ENCODE results near the gene CCZ1. TPM values are rescaled to one million over a fixed set of nuclear protein-coding genes. Genes with fewer than 3 reads are reported as not detected.
"Not testable (repeated sequence)": the region's sequence is repeated elsewhere in the genome, so short reads cannot be mapped to it uniquely, and the experiment has no call there.

Gene CCZ1
- total RNA-seq, result 100 to 1,000 TPM; 121 to 138 TPM
- 108 TPM for polyA plus RNA-seq (2013, experiment 1 of 2)
- polyA plus RNA-seq (2013, experiment 2 of 2), result 90.1 TPM
- long read RNA-seq, experiment 1, transcript CCZ1-201 (15 exons, 1,802 nt), result major isoform, 28 of 87 reads
- long read RNA-seq, experiment 1, partial matches to known transcripts, result 19 of 87 reads
- long read RNA-seq, experiment 1, other reads (novel, unspliced or antisense), result 38 of 87 reads
- long read RNA-seq, experiment 2, transcript CCZ1-201 (15 exons, 1,802 nt), result major isoform, 337 of 393 reads
- long read RNA-seq, experiment 2, partial matches to known transcripts, result 6 of 393 reads
- long read RNA-seq, experiment 2, other reads (novel, unspliced or antisense), result 48 of 393 reads
- long read RNA-seq, experiment 3, transcript CCZ1-201 (15 exons, 1,802 nt), result major isoform, 58 of 65 reads
- long read RNA-seq, experiment 3, partial matches to known transcripts, result 1 of 65 reads
- long read RNA-seq, experiment 3, other reads (novel, unspliced or antisense), result 6 of 65 reads
- long read RNA-seq, experiment 4, transcript CCZ1-201 (15 exons, 1,802 nt), result major isoform, 171 of 213 reads
- long read RNA-seq, experiment 4, partial matches to known transcripts, result 7 of 213 reads
- long read RNA-seq, experiment 4, other reads (novel, unspliced or antisense), result 31 of 213 reads

DNA sequence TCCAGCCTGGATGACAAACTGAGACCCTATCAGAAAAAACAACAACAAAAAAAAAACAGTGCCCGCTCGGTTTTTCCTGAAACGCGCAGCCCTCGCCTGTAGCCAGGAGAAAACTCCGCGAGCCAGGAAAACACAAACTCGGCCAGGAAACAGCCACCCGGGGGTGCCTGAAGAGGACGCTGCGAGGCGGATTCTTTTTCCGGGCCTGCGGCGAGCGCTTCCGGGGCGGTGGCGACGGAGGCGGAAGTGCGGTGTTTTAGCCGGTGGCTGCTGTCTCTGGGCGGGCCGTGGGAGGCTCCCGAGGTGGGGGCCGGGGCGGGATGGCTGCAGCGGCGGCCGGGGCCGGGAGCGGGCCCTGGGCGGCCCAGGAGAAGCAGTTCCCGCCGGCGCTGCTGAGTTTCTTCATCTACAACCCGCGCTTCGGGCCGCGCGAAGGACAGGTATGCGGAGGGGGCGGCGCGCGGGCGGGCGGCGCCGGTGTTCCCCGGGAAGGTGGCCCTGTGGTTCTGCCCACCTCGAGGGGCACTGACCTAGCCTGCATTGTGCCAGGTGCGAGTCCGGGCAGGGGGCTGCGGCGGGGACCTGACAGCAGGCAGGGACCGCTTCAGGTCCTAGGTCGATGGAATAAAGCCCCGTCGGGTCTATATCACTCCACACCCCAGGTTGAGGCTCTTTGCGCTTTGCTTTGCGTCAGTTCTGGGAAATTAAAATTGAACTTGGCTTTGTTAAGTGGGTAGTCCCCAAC lies at the start of gene CCZ1:
CCZ1 (plus strand) TSS at position 254 of the 745 bp plus-strand sequence; CDS start at position 321, 67 bp downstream.
- H3K27ac ChIP-seq (ENCODE audit: low read depth, low read length); H3K9me3 ChIP-seq (ENCODE audit: control insufficient read depth, low read length); H3K9ac ChIP-seq (ENCODE audit: extremely low read depth, low read length, poor library complexity, severe bottlenecking); H3K36me3 Mint-ChIP-seq (ENCODE audit: low read depth); H3K36me3 ChIP-seq (ENCODE audit: control insufficient read depth, insufficient read depth, low read length); H3K27me3 ChIP-seq (ENCODE audit: control insufficient read depth, insufficient read depth, low read length, poor library complexity, severe bottlenecking); H3K9me3 Mint-ChIP-seq; H3K27me3 Mint-ChIP-seq (ENCODE audit: insufficient read depth); H3K4me1 Mint-ChIP-seq; H3K4me1 ChIP-seq (ENCODE audit: control insufficient read depth, insufficient read depth, low read length): not testable (repeated sequence)
- TF ChIP-seq CTCF (conservative IDR thresholded peaks at IDR 0.05), result peak; percentile 25
- H3K4me3 ChIP-seq (ENCODE audit: low read length), result peak within 1 kb of the TSS; percentile 65
- peak; percentile 89 for DNase-seq
- 1 to 2% methylated on average over 6 to 19 of the region's 64 CpGs for WGBS, 2 experiments (ENCODE audit: insufficient coverage in 1 of 2, insufficient read length in 1 of 2)
- peak within 1 kb of the TSS; percentile 63 for H3K4me3 Mint-ChIP-seq
- H3K27ac Mint-ChIP-seq, result peak within 1 kb of the TSS; percentile 70

GRCh38 chr7:5850944-5851343 lies 47.6 kb upstream of the CCZ1 start:
- 89 to 90% methylated on average over 5 to 8 of the region's 8 CpGs for WGBS, 2 experiments (ENCODE audit: insufficient coverage in 1 of 2, insufficient read length in 1 of 2)
- no peak overlapping the region for H3K27ac Mint-ChIP-seq
- Histone ChIP-seq H3K36me3 (ENCODE audit: control insufficient read depth, insufficient read depth, low read length) (no peaks in the 10 kb centered on the region), H3K27me3 (ENCODE audit: control insufficient read depth, insufficient read depth, low read length, poor library complexity, severe bottlenecking) (no peaks in the 10 kb centered on the region), H3K4me1 (ENCODE audit: control insufficient read depth, insufficient read depth, low read length) (no peaks in the 10 kb centered on the region), H3K9me3 (ENCODE audit: control insufficient read depth, low read length) (no peaks in the 10 kb centered on the region), H3K27ac (ENCODE audit: low read depth, low read length) (no peak overlapping the region), H3K4me3 (ENCODE audit: low read length) (no peak overlapping the region), H3K9ac (ENCODE audit: extremely low read depth, low read length, poor library complexity, severe bottlenecking) (no peak overlapping the region)
- no peaks in the 10 kb centered on the region for H3K4me1 Mint-ChIP-seq
- no peaks in the 10 kb centered on the region for H3K27me3 Mint-ChIP-seq (ENCODE audit: insufficient read depth)
- no peaks in the 10 kb centered on the region for H3K9me3 Mint-ChIP-seq
- no peak overlapping the region for H3K4me3 Mint-ChIP-seq
- no peaks in the 10 kb centered on the region for H3K36me3 Mint-ChIP-seq (ENCODE audit: low read depth)
- no peak for DNase-seq
- TF ChIP-seq CTCF (conservative IDR thresholded peaks at IDR 0.05), result no peak

DNA sequence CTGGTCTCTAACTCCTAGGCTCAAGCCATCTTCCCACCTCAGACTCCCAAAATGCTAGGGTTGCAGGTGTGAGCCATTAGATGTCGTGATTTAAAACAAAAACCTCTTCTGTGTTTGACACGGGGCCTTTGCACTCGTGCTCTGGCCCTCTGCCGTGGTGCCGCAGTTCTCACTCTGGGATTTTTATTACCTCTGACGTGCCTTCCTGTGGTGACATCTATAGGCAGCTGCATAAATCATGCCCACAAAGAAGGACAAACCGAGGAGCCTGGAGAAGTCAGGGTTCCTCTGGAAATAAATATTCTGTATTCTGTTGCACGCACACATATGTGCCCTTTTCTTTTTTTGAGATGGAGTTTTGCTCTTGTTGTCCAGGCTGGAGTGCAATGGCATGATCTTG lies 43.8 kb upstream of the CCZ1 start:
- Histone ChIP-seq H3K27me3 (ENCODE audit: control insufficient read depth, insufficient read depth, low read length, poor library complexity, severe bottlenecking) (no peaks in the 10 kb centered on the region), H3K27ac (ENCODE audit: low read depth, low read length) (no peak overlapping the region), H3K9me3 (ENCODE audit: control insufficient read depth, low read length) (no peaks in the 10 kb centered on the region), H3K4me1 (ENCODE audit: control insufficient read depth, insufficient read depth, low read length) (no peaks in the 10 kb centered on the region), H3K9ac (ENCODE audit: extremely low read depth, low read length, poor library complexity, severe bottlenecking) (no peak overlapping the region), H3K4me3 (ENCODE audit: low read length) (no peak overlapping the region), H3K36me3 (ENCODE audit: control insufficient read depth, insufficient read depth, low read length) (no peaks in the 10 kb centered on the region)
- DNase-seq, result no peak
- Mint-ChIP-seq H3K4me1 (no peaks in the 10 kb centered on the region), H3K27me3 (ENCODE audit: insufficient read depth) (no peaks in the 10 kb centered on the region), H3K4me3 (no peak overlapping the region), H3K9me3 (no peaks in the 10 kb centered on the region), H3K36me3 (ENCODE audit: low read depth) (no peaks in the 10 kb centered on the region), H3K27ac (no peak overlapping the region)
- no peak for TF ChIP-seq CTCF (conservative IDR thresholded peaks at IDR 0.05)
- 91 to 96% methylated on average over 7 to 8 of the region's 8 CpGs for WGBS, 2 experiments (ENCODE audit: insufficient coverage in 1 of 2, insufficient read length in 1 of 2)

GRCh38 chr7:5857041-5857575 lies 41.4 kb upstream of the CCZ1 start:
- not testable (repeated sequence) for H3K4me1 ChIP-seq (ENCODE audit: control insufficient read depth, insufficient read depth, low read length); H3K4me3 Mint-ChIP-seq; H3K27ac ChIP-seq (ENCODE audit: low read depth, low read length); H3K9ac ChIP-seq (ENCODE audit: extremely low read depth, low read length, poor library complexity, severe bottlenecking); DNase-seq; H3K27me3 Mint-ChIP-seq (ENCODE audit: insufficient read depth); H3K36me3 Mint-ChIP-seq (ENCODE audit: low read depth); H3K36me3 ChIP-seq (ENCODE audit: control insufficient read depth, insufficient read depth, low read length); H3K4me1 Mint-ChIP-seq; H3K9me3 ChIP-seq (ENCODE audit: control insufficient read depth, low read length); H3K27me3 ChIP-seq (ENCODE audit: control insufficient read depth, insufficient read depth, low read length, poor library complexity, severe bottlenecking); H3K9me3 Mint-ChIP-seq; H3K27ac Mint-ChIP-seq; H3K4me3 ChIP-seq (ENCODE audit: low read length)
- WGBS, 2 experiments (ENCODE audit: insufficient coverage in 1 of 2, insufficient read length in 1 of 2), result 95 to 100% methylated on average over 12 to 13 of the region's 13 CpGs

All from endodermal cell (in vitro differentiated cells).